ENCODE results near the gene SPART.

GRCh38 chr13:36313047-36313969 lies 32.9 kb downstream of the SPART start:
- TF ChIP-seq CTCF (conservative IDR thresholded peaks at IDR 0.05; ENCODE audit: low read depth, low read length) (no peak), EZH2 (IDR thresholded peaks at IDR 0.05; ENCODE audit: borderline replicate concordance, low read depth, low read length, poor library complexity, severe bottlenecking) (no peak)
